ENCODE results near the gene RBX1. TPM values are rescaled to one million over a fixed set of nuclear protein-coding genes. Genes with fewer than 3 reads are reported as not detected.
A peak's percentile ranks its signal among the peaks of the same experiment; 100 is the strongest.

RBX1 gene
- total RNA-seq, 8 experiments from 2014 or later, result 48.7 to 109 (median 67.6) TPM

DNA sequence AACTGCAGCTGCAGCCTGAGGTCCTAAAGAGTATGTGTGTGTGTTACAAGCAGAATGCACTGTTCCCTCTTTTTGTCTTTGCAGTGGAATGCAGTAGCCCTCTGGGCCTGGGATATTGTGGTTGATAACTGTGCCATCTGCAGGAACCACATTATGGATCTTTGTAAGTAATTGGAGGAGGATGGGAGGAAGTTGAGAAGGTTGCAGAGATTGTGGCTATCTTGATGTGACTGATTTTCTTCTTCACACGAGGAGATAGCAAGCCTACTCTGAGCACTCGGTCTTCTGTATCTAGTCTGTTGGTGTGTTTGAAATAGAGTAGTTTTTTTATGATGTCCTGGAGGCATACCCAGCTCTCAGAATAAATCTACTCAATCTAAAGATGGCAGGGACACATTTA lies 2.3 kb downstream of the RBX1 start:
- no peak overlapping the region for H3K27ac ChIP-seq
- no peak for ATAC-seq (replicated peaks in 6 of 8)
- peaks cover 11% of the 10 kb centered on the region in 2 donors for H3K4me1 ChIP-seq (replicated peaks in 1 of 2)
- no peak overlapping the region for H3K4me3 ChIP-seq
- WGBS, 10 experiments, result 73 to 100% (median 86%) methylated on average over 1 to 2 of the region's 2 CpGs; no CpG with 5 or more reads in 3 of the 10 experiments
- in situ Hi-C loops (cut with MboI; ENCODE audit: low pct_unique_long_range_greater_than_20kb in 2 of 9, low sequenced_read_pairs in 9 of 9, unreplicated experiment in 9 of 9), result loop anchor here in 3 of 9 experiments (10.0 to 25.0 kb wide), 2 partner anchors 134 to 141 kb away; partner anchors contain the start of gene EP300 (in 3 of the 3)

GRCh38 chr22:40954113-40954512 lies 2.9 kb downstream of the RBX1 start:
- Histone ChIP-seq H3K4me1 (replicated peaks in 1 of 2) (peaks cover 11% of the 10 kb centered on the region in 2 donors), H3K4me3 (no peak overlapping the region), H3K27ac (no peak overlapping the region)
- ATAC-seq (replicated peaks in 6 of 8), result no peak
- in situ Hi-C loops (cut with MboI; ENCODE audit: low pct_unique_long_range_greater_than_20kb in 2 of 9, low sequenced_read_pairs in 9 of 9, unreplicated experiment in 9 of 9), result loop anchor here in 3 of 9 experiments (10.0 to 25.0 kb wide), 2 partner anchors 133 to 141 kb away; partner anchors contain the start of gene EP300 (in 3 of the 3)
- 91 to 100% (median 100%) methylated on average over 2 to 4 of the region's 4 CpGs; no CpG with 5 or more reads in 2 of the 10 experiments for WGBS, 10 experiments

DNA sequence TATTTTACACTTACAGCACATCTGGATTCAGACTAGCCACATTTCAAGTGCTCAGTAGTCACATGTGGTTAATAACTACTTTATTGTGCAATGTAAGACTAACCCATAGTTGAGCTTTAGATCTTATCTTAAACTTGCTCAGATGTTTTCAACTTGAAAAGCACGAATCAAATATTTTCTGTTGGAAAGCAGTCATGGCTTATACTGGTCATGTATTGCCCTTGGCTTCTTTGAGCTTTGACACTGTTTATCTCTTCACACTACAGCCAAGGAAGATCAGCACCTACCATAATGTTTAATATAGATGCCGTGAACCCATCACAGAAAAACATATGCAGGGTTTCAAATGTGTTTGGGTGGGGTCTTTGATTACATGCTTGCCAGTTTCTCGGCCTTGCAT lies 4.4 kb downstream of the RBX1 start:
- Histone ChIP-seq H3K4me3 (no peak overlapping the region), H3K27ac (no peak overlapping the region), H3K4me1 (replicated peaks in 1 of 2) (peaks cover 9 to 11% of the 10 kb centered on the region in 2 donors)
- WGBS, 10 experiments, result 0 to 100% (median 86%) methylated on average over 1 to 3 of the region's 3 CpGs; no CpG with 5 or more reads in 1 of the 10 experiments
- ATAC-seq (replicated peaks in 6 of 8), result no peak
- in situ Hi-C loops (cut with MboI; ENCODE audit: low pct_unique_long_range_greater_than_20kb in 2 of 9, low sequenced_read_pairs in 9 of 9, unreplicated experiment in 9 of 9), result loop anchor here in 3 of 9 experiments (10.0 to 25.0 kb wide), 2 partner anchors 132 to 139 kb away; partner anchors contain the start of gene EP300 (in 3 of the 3)

DNA sequence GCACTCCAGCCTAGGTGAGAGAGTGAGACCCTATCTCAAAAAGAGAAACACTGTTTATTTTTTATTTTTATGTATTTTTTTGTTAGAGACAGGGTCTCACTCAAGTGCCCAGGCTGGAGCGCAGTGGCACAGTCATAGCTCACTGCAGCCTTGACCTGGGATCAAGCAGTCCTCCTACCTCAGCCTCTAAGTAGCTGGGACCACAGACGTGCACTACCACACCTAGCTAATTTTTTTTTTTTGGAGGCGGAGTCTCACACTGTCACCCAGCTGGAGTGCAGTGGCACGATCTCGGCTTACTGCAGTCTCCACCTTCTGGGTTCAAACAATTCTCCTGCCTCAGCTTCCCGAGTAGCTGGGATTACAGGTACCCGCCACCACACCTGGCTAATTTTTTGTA lies 6.4 kb downstream of the RBX1 start:
- ATAC-seq (replicated peaks in 6 of 8), result no peak
- in situ Hi-C loops (cut with MboI; ENCODE audit: low pct_unique_long_range_greater_than_20kb in 2 of 9, low sequenced_read_pairs in 9 of 9, unreplicated experiment in 9 of 9), result loop anchor here in 3 of 9 experiments (10.0 to 25.0 kb wide), 2 partner anchors 130 to 137 kb away; partner anchors contain the start of gene EP300 (in 3 of the 3)
- 76 to 100% (median 99%) methylated on average over 1 to 5 of the region's 7 CpGs; no CpG with 5 or more reads in 6 of the 10 experiments for WGBS, 10 experiments
- no peak overlapping the region for H3K27ac ChIP-seq
- H3K4me3 ChIP-seq, result no peak overlapping the region
- H3K4me1 ChIP-seq (replicated peaks in 1 of 2), result peaks cover 9 to 10% of the 10 kb centered on the region in 2 donors

DNA sequence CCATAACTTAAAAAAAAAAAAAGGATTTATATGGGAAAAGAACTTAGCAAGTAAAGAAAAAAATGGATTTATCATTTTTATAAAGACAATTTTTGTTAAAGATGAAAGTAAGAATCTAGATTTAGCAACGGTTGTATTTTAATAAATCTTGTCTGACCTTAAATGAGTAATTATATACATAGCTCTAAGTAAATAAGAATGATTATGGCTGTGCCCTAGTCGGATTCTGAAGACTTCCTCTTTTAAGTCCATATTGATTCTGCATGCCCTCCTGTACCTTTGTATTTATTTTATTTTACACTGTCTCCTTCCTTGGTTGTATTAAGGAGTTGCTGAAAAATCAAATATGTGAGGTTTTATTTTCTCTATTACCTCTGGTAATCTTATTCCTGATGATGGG lies 7.1 kb downstream of the RBX1 start:
- Histone ChIP-seq H3K4me3 (no peak overlapping the region), H3K4me1 (replicated peaks in 1 of 2) (peaks cover 2 to 3% of the 10 kb centered on the region in 2 donors), H3K27ac (no peak overlapping the region)
- in situ Hi-C loops (cut with MboI; ENCODE audit: low pct_unique_long_range_greater_than_20kb in 2 of 9, low sequenced_read_pairs in 9 of 9, unreplicated experiment in 9 of 9), result loop anchor here in 3 of 9 experiments (10.0 to 25.0 kb wide), 2 partner anchors 129 to 137 kb away; partner anchors contain the start of gene EP300 (in 3 of the 3)
- ATAC-seq (replicated peaks in 6 of 8), result no peak
- 89 to 100% (median 96%) methylated on average over 1 to 2 of the region's 2 CpGs for WGBS, 10 experiments

DNA sequence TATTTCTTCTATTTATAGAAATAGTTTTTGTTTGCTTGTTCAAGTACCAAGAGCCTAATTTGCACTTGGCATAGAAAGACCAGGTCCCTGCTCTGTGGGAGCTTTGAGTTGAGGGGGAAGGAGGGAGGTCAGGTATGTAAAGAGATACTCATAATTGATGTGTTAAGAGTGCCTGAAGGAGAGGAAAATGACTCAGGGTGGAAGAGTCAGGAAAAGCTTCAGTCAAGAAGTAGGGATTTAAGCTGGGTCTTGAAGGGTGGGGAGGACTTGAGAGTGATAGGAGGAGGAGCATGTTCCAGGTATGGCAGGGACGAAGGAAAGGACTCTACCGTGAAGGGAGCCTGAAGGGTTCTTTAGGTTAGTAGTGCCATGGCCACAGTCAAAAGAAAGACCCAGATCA lies 9.0 kb downstream of the RBX1 start:
- in situ Hi-C loops (cut with MboI; ENCODE audit: low pct_unique_long_range_greater_than_20kb in 2 of 9, low sequenced_read_pairs in 9 of 9, unreplicated experiment in 9 of 9), result loop anchor here in 2 of 9 experiments (25.0 kb wide), 1 partner anchor 127 kb away; the partner anchor contains the start of gene EP300 (in 2 of the 2)
- Histone ChIP-seq H3K4me1 (replicated peaks in 1 of 2) (no peaks in the 10 kb centered on the region), H3K4me3 (no peak overlapping the region), H3K27ac (no peak overlapping the region)
- ATAC-seq (replicated peaks in 6 of 8), result no peak
- WGBS, 10 experiments, result 67 to 100% (median 83%) methylated on average over 1 to 2 of the region's 2 CpGs; no CpG with 5 or more reads in 3 of the 10 experiments

DNA sequence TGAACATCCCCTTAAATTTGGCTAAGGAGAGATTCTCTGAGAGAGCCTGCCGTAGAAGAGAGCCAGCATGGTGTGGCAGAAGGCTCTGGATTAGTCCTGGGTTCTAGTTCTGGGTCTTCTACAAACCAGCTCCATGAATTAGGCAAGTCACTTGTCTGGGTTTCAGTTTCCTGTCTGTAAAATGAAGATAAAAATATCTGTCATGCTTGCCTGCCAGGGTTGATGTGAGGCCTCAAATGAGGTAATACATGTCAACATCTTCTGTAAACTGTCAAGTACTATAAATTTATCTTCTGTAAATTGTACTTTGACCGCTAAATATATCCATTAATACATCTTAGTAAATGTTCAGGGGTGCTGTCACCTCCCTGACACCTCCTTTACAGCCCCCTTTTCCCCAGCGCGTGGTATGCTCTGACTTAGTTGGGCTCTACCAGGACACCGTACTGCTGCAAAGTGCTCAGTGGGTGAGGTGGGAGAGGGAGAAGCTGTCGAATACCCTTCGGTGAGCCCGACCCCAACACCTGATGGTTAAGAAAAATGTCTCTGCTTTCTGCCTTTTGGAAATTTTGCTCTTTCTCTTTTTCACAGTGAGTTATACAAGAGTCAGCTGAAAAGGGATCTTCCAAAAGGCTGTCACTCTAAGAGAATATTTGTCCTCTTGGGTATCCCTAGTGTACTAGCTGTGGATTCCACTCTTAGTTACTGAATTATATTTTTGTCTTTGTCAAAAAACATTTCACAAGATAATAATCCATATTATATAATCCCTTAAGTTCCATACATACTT lies 15.0 kb downstream of the RBX1 start:
- Histone ChIP-seq H3K4me1 (replicated peaks in 1 of 2) (no peaks in the 10 kb centered on the region), H3K4me3 (no peak overlapping the region), H3K27ac (no peak overlapping the region)
- 82 to 100% (median 92%) methylated on average over 1 to 6 of the region's 8 CpGs; no CpG with 5 or more reads in 1 of the 10 experiments for WGBS, 10 experiments
- no peak for ATAC-seq (replicated peaks in 6 of 8)
- in situ Hi-C loops (cut with MboI; ENCODE audit: low pct_unique_long_range_greater_than_20kb in 2 of 9, low sequenced_read_pairs in 9 of 9, unreplicated experiment in 9 of 9), result loop anchor here in 2 of 9 experiments (25.0 kb wide), 1 partner anchor 121 kb away; the partner anchor contains the start of gene EP300 (in 2 of the 2)

DNA sequence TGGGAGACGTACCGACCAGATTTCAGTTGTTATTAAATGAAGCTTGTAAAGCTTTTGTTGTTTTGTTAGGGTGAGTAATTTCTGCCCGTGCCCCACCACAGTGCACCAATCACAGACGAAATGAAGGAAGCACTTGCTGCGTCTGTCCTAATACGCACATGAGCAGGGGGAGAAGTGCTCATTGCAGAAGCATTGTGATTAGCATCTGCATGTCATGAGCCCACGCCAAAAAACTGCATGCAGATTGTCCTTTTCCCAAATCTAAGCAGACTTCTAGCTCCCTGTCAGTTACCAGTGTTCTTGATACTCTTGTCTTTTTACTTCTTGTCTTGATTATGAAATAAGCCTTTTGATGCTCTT lies 15.5 kb downstream of the RBX1 start:
- Histone ChIP-seq H3K4me1 (replicated peaks in 1 of 2) (no peaks in the 10 kb centered on the region), H3K4me3 (no peak overlapping the region), H3K27ac (no peak overlapping the region)
- in situ Hi-C loops (cut with MboI; ENCODE audit: low pct_unique_long_range_greater_than_20kb in 2 of 9, low sequenced_read_pairs in 9 of 9, unreplicated experiment in 9 of 9), result loop anchor here in 2 of 9 experiments (25.0 kb wide), 1 partner anchor 121 kb away; the partner anchor contains the start of gene EP300 (in 2 of the 2)
- no peak for ATAC-seq (replicated peaks in 6 of 8)
- 70 to 100% (median 81%) methylated on average over 1 to 7 of the region's 7 CpGs; no CpG with 5 or more reads in 2 of the 10 experiments for WGBS, 10 experiments

- 75 to 100% (median 95%) methylated on average over 2 to 8 of the region's 8 CpGs; no CpG with 5 or more reads in 2 of the 10 experiments for WGBS, 10 experiments
- H3K4me1 ChIP-seq (replicated peaks in 1 of 2), result no peaks in the 10 kb centered on the region
- H3K27ac ChIP-seq, result no peak overlapping the region
- in situ Hi-C loops (cut with MboI; ENCODE audit: low pct_unique_long_range_greater_than_20kb in 2 of 9, low sequenced_read_pairs in 9 of 9, unreplicated experiment in 9 of 9), result loop anchor here in 2 of 9 experiments (25.0 kb wide), 1 partner anchor 120 kb away; the partner anchor contains the start of gene EP300 (in 2 of the 2)
- H3K4me3 ChIP-seq, result no peak overlapping the region
- ATAC-seq (replicated peaks in 6 of 8), result no peak
These were observed 16.1 kb downstream of the RBX1 start for GRCh38 chr22:40967111-40967760.

DNA sequence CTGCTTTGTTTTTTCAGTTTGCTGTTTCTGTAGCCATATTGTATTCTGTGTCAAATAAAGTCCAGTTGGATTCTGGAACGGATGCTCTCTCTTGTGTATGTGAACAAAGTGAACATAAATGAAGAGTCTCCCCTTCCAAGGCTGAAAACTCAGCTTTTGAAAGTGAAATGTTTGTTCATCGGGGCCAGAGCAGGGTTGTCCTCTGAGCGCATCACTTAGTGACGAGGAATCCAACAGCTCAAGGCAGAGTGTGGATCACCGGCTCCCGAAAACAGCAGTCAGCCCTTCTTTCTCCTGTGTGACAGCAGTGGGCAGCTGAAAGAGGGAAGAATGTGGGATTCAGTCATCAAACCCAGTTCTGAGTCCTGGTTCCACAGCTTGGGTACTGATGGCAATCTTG lies 21.4 kb downstream of the RBX1 start:
- in situ Hi-C loops (cut with MboI; ENCODE audit: low pct_unique_long_range_greater_than_20kb in 2 of 9, low sequenced_read_pairs in 9 of 9, unreplicated experiment in 9 of 9), result loop anchor here in 2 of 9 experiments (25.0 kb wide), 1 partner anchor 115 kb away; the partner anchor contains the start of gene EP300 (in 2 of the 2)
- H3K4me3 ChIP-seq, result no peak overlapping the region
- no peak overlapping the region for H3K27ac ChIP-seq
- WGBS, 10 experiments, result 65 to 100% (median 100%) methylated on average over 1 to 6 of the region's 6 CpGs
- no peaks in the 10 kb centered on the region for H3K4me1 ChIP-seq (replicated peaks in 1 of 2)
- peak in 3 of 8 experiments; percentile 23 to 94 (median 54) for ATAC-seq (replicated peaks in 6 of 8)

DNA sequence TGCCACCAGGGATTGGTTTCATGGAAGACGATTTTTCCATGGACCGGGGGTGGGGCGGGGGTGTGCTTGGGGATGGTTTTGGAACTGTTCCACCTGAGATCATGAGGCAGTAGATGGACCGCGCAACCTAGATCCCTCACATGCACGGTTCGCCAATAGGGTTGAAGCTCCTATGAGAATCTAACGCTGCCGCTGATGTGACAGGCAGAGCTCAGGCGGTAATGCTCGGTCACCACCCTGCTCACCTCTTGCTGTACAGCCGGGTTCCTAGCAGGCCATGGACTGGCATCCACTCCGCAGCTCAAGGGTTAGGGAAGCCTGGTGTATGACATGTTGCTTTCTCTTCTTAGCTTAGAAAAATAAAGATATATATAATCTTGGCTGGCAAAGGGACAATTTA lies 22.0 kb downstream of the RBX1 start:
- ATAC-seq (replicated peaks in 6 of 8), result no peak
- Histone ChIP-seq H3K4me1 (replicated peaks in 1 of 2) (no peaks in the 10 kb centered on the region), H3K4me3 (no peak overlapping the region), H3K27ac (no peak overlapping the region)
- in situ Hi-C loops (cut with MboI; ENCODE audit: low pct_unique_long_range_greater_than_20kb in 2 of 9, low sequenced_read_pairs in 9 of 9, unreplicated experiment in 9 of 9), result loop anchor here in 2 of 9 experiments (25.0 kb wide), 1 partner anchor 114 kb away; the partner anchor contains the start of gene EP300 (in 2 of the 2)
- 97 to 100% (median 100%) methylated on average over 1 to 5 of the region's 13 CpGs; no CpG with 5 or more reads in 6 of the 10 experiments for WGBS, 10 experiments

DNA sequence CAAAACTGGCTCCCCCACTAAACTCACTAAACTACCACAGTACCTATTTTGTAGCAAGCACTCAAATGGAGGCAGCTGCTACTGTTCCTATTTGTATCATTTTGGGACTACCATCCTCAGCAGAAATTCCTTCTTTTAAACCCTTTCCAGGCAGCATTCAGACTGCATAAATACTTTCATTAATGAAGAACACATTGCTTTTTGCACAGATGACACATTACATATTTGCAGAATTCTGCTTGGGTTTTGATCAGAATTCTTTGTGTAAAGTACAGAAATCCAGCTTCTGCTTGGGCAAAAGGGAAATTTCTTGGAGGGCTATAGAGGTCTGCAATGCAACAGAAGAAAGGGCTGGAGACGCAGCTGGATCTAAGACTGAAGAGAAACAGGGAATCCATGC lies 24.2 kb downstream of the RBX1 start:
- in situ Hi-C loops (cut with MboI; ENCODE audit: low pct_unique_long_range_greater_than_20kb in 2 of 9, low sequenced_read_pairs in 9 of 9, unreplicated experiment in 9 of 9), result no loop called here
- 0 to 100% (median 80%) methylated on average over 1 of the region's 1 CpG; no CpG with 5 or more reads in 3 of the 10 experiments for WGBS, 10 experiments
- ATAC-seq (replicated peaks in 6 of 8), result peak in 3 of 8 experiments; percentile 27 to 58 (median 55)
- Histone ChIP-seq H3K4me3 (no peak overlapping the region), H3K27ac (no peak overlapping the region), H3K4me1 (replicated peaks in 1 of 2) (no peaks in the 10 kb centered on the region)

Measured in motor neuron (in vitro differentiated cells).